Esophagus muscularis mucosa (tissue), 4 donors: ENCODE measurements around the gene VSTM5. TPM values are rescaled to one million over a fixed set of nuclear protein-coding genes. Genes with fewer than 3 reads are reported as not detected.

ENCODE experiments used
- DNase-seq: peaks from one replicate; pipeline ENCODE4 v3.0.0-alpha.2; 2017; ENCODE audit errors: extremely low spot score
- H3K27ac ChIP-seq, 4 donors: fragments of 200-600 bp; sonication (generic); replicated peaks in 1 of 4; 1 replicate in 3 of 4; 2 replicates in 1 of 4; pipeline ENCODE4 v1.5.1; 2016 to 2019; ENCODE audit warnings: mild to moderate bottlenecking in 1 of 4
- H3K27me3 ChIP-seq, 4 donors: fragments of 200-600 bp; sonication (generic); one replicate each; pipeline versions ENCODE4 v1.5.1 to v1.6.0; 2016 to 2019
- H3K36me3 ChIP-seq, 4 donors: fragments of 200-600 bp; sonication (generic); one replicate each; pipeline ENCODE4 v1.5.1; 2016 to 2019
- H3K4me1 ChIP-seq, 4 donors: fragments of 200-600 bp; sonication (generic); one replicate each; pipeline ENCODE4 v1.5.1; 2016 to 2019
- H3K4me3 ChIP-seq, 4 donors: fragments of 200-600 bp; sonication (generic); 1 replicate in 2 of 4; 2 replicates in 2 of 4; pipeline ENCODE4 v1.5.1; 2016 to 2019; ENCODE audit warnings: mild to moderate bottlenecking in 4 of 4, moderate library complexity in 1 of 4
- H3K9me3 ChIP-seq, 4 donors: fragments of 200-600 bp; sonication (generic); 1 replicate in 3 of 4; 2 replicates in 1 of 4; pipeline ENCODE4 v1.5.1; 2016 to 2019
- EP300 ChIP-seq: sonication (generic); formaldehyde crosslinking; IDR thresholded peaks from one replicate; pipeline ENCODE4 v1.6.1; 2017; ENCODE audit warnings: antibody characterized with exemption
- POLR2A ChIP-seq: fragments of 450-650 bp; IDR thresholded peaks from one replicate; pipeline ENCODE4 v1.6.1; 2017; ENCODE audit warnings: antibody characterized with exemption, moderate library complexity, mild to moderate bottlenecking, low read depth
- POLR2AphosphoS5 ChIP-seq, 2 donors: sonication (generic); formaldehyde crosslinking; IDR thresholded peaks; one replicate each; pipeline ENCODE4 v1.6.1; 2017; ENCODE audit warnings: antibody characterized with exemption in 2 of 2
- WGBS: methylation state at CpG from one replicate; pipeline ENCODE4 v1.1.5; 2018; 5-methylcytosine and 5-hydroxymethylcytosine counted together
- intact Hi-C: fragments of 100-400 bp; cut with DNase I; formaldehyde crosslinking; loops from one replicate; pipeline ENCODE4 v1.15.1; 2023
- total RNA-seq, 4 donors: library from RNA; depleted of rRNA; stranded (reverse); fragments of >200 nt; gene quantifications; one replicate each; pipeline versions ENCODE4 v1.1.0 to v1.2.1, GENCODE V29; 2016
- TF ChIP-seq, protein P1 (sequence below), 3 experiments: fragments of 200-600 bp in 2 of 3; fragments of 450-650 bp in 1 of 3; sonication (generic) in 2 of 3; IDR thresholded peaks; one replicate each; pipeline ENCODE4 v1.5.1; 2017 to 2019; ENCODE audit warnings: antibody characterized with exemption in 3 of 3, mild to moderate bottlenecking in 2 of 3, moderate library complexity in 1 of 3

Gene VSTM5
- total RNA-seq, 4 donors from 2014 or later = 0.17 to 0.39 (median 0.17) TPM; not detected in 1

DNA sequence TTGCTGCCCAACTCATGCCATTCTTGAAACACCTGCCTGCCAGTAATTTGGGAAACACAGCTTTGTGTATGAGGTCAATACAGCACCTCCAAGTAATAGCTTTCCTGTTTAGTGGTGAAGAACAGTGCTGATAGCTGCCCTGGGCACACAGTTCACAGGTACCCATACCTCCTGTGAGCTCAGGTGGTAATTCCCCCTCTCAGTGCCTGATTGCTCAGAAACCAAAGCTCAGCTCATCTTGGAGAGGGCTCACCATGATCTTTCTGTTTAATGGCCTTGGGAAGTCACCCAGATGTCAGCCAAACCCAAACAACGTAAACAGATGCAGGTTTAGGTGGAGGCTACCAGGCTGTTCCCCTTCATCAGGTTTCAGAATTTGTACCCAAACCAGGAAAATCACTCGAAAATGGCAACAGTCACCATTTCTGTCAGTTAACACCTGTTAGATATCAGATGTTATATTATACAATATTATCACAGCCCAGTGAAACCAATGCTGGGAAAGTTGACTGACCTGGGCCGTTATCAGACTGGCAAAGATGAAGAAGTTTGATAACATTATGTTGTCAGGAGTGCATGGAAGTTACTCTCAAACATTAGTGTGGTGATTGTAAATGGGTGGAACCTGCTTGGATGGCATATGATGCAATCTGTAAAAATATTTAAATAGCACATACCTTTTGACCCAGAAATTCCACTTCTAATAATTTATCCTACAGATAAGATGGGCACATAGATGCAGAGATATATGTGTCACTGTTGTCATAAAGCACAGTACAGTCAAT is 18.9 kb downstream of the VSTM5 start:
- DNase-seq = peak; percentile 68
- TF ChIP-seq EP300 (no peak), POLR2AphosphoS5 (IDR thresholded peaks at IDR 0.05) (no peak), POLR2A (no peak)
- TF ChIP-seq, protein P1, sequence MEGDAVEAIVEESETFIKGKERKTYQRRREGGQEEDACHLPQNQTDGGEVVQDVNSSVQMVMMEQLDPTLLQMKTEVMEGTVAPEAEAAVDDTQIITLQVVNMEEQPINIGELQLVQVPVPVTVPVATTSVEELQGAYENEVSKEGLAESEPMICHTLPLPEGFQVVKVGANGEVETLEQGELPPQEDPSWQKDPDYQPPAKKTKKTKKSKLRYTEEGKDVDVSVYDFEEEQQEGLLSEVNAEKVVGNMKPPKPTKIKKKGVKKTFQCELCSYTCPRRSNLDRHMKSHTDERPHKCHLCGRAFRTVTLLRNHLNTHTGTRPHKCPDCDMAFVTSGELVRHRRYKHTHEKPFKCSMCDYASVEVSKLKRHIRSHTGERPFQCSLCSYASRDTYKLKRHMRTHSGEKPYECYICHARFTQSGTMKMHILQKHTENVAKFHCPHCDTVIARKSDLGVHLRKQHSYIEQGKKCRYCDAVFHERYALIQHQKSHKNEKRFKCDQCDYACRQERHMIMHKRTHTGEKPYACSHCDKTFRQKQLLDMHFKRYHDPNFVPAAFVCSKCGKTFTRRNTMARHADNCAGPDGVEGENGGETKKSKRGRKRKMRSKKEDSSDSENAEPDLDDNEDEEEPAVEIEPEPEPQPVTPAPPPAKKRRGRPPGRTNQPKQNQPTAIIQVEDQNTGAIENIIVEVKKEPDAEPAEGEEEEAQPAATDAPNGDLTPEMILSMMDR (IDR thresholded peaks at IDR 0.05) = no peak
- Histone ChIP-seq H3K27ac (no peak overlapping the region), H3K4me1 (no peaks in the 10 kb centered on the region), H3K9me3 (no peaks in the 10 kb centered on the region), H3K4me3 (no peak overlapping the region), H3K36me3 (no peaks in the 10 kb centered on the region), H3K27me3 (no peaks in the 10 kb centered on the region)
- 82% methylated on average over 3 of the region's 3 CpGs for WGBS
- intact Hi-C loops = no loop called here

DNA sequence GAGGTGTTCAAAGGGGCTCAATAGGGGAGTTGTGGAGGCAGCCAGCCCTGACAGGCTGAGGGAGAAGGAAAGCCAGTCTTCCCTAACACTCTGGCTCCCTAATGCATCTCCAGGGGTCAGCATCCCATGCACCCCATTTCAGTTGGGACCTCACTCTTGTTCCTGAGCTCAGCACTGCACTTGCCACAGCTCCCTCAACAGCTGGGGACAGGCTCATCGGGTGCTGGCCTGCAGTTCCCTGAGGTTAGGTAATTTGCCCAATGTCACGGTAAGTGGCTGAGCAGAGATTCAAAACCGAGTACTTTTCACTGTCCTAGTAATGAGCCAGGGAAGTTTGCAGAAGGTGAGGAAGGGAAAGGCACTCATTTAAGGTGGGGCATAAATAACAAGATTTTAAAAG is 20.8 kb downstream of the VSTM5 start:
- Histone ChIP-seq H3K27me3 (no peaks in the 10 kb centered on the region), H3K27ac (no peak overlapping the region), H3K4me1 (no peaks in the 10 kb centered on the region), H3K36me3 (no peaks in the 10 kb centered on the region), H3K4me3 (no peak overlapping the region), H3K9me3 (no peaks in the 10 kb centered on the region)
- peak; percentile 45 for DNase-seq
- intact Hi-C loops = no loop called here
- WGBS = 79% methylated on average over 3 of the region's 3 CpGs
- TF ChIP-seq POLR2A (no peak), POLR2AphosphoS5 (IDR thresholded peaks at IDR 0.05) (no peak)

DNA sequence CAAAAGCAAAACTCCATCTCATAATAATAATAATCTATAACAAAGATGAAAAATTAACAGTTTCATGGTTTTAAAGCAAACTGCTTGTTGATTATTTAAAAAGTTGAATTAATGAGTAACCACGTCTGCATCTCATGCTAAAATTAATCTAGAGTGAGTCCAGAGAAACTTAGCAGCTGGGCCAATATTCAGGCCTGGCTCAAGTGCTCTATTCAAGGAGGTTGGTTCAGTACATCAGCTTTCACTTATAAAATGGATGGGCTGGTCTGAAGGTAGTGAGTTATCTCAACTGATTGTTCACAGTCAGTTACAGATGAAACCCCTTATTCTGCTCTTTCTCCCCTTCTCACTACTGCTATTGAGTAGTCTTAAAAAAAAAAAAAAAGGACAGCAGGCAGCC is 23.1 kb downstream of the VSTM5 start:
- no peaks in the 10 kb centered on the region for H3K36me3 ChIP-seq
- no peak overlapping the region for H3K27ac ChIP-seq
- H3K27me3 ChIP-seq = no peaks in the 10 kb centered on the region
- 76% methylated on average over 1 of the region's 1 CpG for WGBS
- DNase-seq = no peak
- no peak overlapping the region for H3K4me3 ChIP-seq
- TF ChIP-seq, protein P1 (IDR thresholded peaks at IDR 0.05) = no peak
- TF ChIP-seq POLR2AphosphoS5 (IDR thresholded peaks at IDR 0.05) (no peak), POLR2A (no peak), EP300 (no peak)
- H3K4me1 ChIP-seq = no peaks in the 10 kb centered on the region
- no peaks in the 10 kb centered on the region for H3K9me3 ChIP-seq
- intact Hi-C loops = no loop called here

DNA sequence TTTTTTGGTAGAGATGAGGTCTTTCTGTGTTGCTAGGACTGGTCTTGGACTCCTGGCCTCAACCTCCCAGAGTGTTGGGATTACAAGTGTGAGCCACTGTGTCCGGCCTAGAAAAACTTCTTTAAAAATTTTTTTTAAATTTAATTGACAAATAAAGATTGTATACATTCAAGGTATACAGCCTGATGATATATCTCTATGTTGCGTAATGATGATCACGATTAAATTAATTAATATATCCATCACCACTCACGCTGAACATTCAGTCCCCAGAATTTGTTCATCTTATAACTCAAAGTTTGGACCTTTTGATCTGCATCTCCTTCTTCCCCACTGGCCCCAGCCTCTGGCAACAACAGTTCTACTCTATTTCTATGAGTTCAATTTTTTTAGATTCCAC is 27.2 kb downstream of the VSTM5 start:
- Histone ChIP-seq H3K4me1 (peaks cover 0 to 3% (median 0%) of the 10 kb centered on the region in 4 donors), H3K36me3 (no peaks in the 10 kb centered on the region), H3K27me3 (no peaks in the 10 kb centered on the region), H3K4me3 (no peak overlapping the region), H3K9me3 (no peaks in the 10 kb centered on the region), H3K27ac (no peak overlapping the region)
- 95% methylated on average over 4 of the region's 4 CpGs for WGBS
- intact Hi-C loops = no loop called here
- no peak for DNase-seq
- no peak for TF ChIP-seq POLR2AphosphoS5 (IDR thresholded peaks at IDR 0.05)

DNA sequence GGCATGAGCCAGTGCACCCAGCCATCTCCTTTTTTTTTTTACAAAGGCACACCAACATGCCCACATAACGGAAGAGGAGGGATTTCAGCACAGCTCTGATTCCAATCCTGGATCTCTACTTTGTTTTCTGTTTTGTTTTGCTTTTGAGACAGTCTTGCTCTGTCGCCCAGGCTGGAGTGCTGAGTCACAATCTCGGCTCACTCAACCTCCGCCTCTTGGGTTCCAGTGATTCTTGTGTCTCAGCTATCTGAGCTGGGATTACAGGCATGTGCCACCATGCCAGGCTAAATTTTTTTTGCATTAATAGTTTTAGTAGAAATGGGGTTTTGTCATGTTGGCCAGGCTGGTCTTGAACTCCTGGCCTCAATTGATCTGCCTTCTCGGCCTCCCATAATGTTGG is 28.1 kb downstream of the VSTM5 start:
- intact Hi-C loops = no loop called here
- no peaks in the 10 kb centered on the region for H3K9me3 ChIP-seq
- WGBS = 92% methylated on average over 5 of the region's 5 CpGs
- TF ChIP-seq POLR2AphosphoS5 (IDR thresholded peaks at IDR 0.05) (no peak), EP300 (no peak), POLR2A (no peak)
- TF ChIP-seq, protein P1 (IDR thresholded peaks at IDR 0.05) = no peak
- H3K27ac ChIP-seq = no peak overlapping the region
- H3K4me3 ChIP-seq = no peak overlapping the region
- peaks cover 0 to under 1% (median 0%) of the 10 kb centered on the region in 4 donors for H3K36me3 ChIP-seq
- H3K27me3 ChIP-seq = no peaks in the 10 kb centered on the region
- H3K4me1 ChIP-seq = peaks cover 0 to 11% (median 0%) of the 10 kb centered on the region in 4 donors
- no peak for DNase-seq
